Thoracic aorta (tissue), 2 donors: Measurements from ENCODE around the gene UBR3. TPM values are rescaled to one million over a fixed set of nuclear protein-coding genes. Genes with fewer than 3 reads are reported as not detected.

Experiments
- ATAC-seq: fragments of 150-250 bp; one replicate; pipeline ENCODE4 v1.8.0; 2017; ENCODE audit warnings: low read depth; ENCODE audit not compliant: insufficient number of reproducible peaks, low FRiP score
- DNase-seq: peaks from one replicate; pipeline ENCODE4 v3.0.0-alpha.2; 2020; ENCODE audit warnings: low spot score
- H3K27ac ChIP-seq, 2 donors: fragments of 200-600 bp; sonication (generic); 1 replicate in 1 of 2; 2 replicates in 1 of 2; pipeline ENCODE4 v1.5.1; 2016; ENCODE audit warnings: mild to moderate bottlenecking in 2 of 2, moderate library complexity in 2 of 2
- H3K27me3 ChIP-seq: fragments of 200-600 bp; sonication (generic); replicated peaks from 2 replicates; pipeline ENCODE4 v1.6.0; 2016; ENCODE audit warnings: mild to moderate bottlenecking; ENCODE audit not compliant: insufficient read depth
- H3K36me3 ChIP-seq: fragments of 200-600 bp; sonication (generic); one replicate; pipeline ENCODE4 v1.5.1; 2016
- H3K4me1 ChIP-seq, 2 donors: fragments of 200-600 bp; sonication (generic); 1 replicate in 1 of 2; 2 replicates in 1 of 2; pipeline versions ENCODE4 v1.5.1 to v1.6.0; 2016; ENCODE audit warnings: low read depth in 2 of 2, mild to moderate bottlenecking in 1 of 2; ENCODE audit not compliant: control insufficient read depth in 1 of 2
- H3K4me3 ChIP-seq: fragments of 200-600 bp; sonication (generic); 2 replicates; pipeline ENCODE4 v1.5.1; 2016; ENCODE audit warnings: mild to moderate bottlenecking
- H3K9me3 ChIP-seq: fragments of 200-600 bp; sonication (generic); 2 replicates; pipeline ENCODE4 v1.5.1; 2016
- CTCF ChIP-seq: fragments of 200-600 bp; sonication (generic); IDR thresholded peaks from one replicate; pipeline ENCODE4 v1.5.1; 2019; ENCODE audit warnings: antibody characterized with exemption
- total RNA-seq, 2 donors: library from RNA; depleted of rRNA; stranded (reverse); fragments of >200 nt; gene quantifications; one replicate each; pipeline versions ENCODE4 v1.1.0 to v1.2.3, GENCODE V29; 2016

Gene UBR3
- total RNA-seq, 2 donors from 2014 or later, result 62.1 to 98.6 TPM

- no peak for ATAC-seq
- H3K4me3 ChIP-seq, result no peak overlapping the region
- no peaks in the 10 kb centered on the region for H3K36me3 ChIP-seq
- H3K4me1 ChIP-seq, result no peaks in the 10 kb centered on the region
- H3K27me3 ChIP-seq, result no peaks in the 10 kb centered on the region
- no peak for TF ChIP-seq CTCF
- H3K9me3 ChIP-seq, result no peaks in the 10 kb centered on the region
- H3K27ac ChIP-seq, result no peak overlapping the region
- DNase-seq, result no peak
These were observed 263.0 kb downstream of the UBR3 start for GRCh38 chr2:170090229-170090628.

- Histone ChIP-seq H3K27me3 (no peaks in the 10 kb centered on the region), H3K27ac (no peak overlapping the region), H3K4me1 (no peaks in the 10 kb centered on the region), H3K36me3 (no peaks in the 10 kb centered on the region), H3K4me3 (no peak overlapping the region), H3K9me3 (no peaks in the 10 kb centered on the region)
- ATAC-seq (no peak), DNase-seq (no peak)
- no peak for TF ChIP-seq CTCF
These were observed 264.2 kb downstream of the UBR3 start for GRCh38 chr2:170091436-170091835.

- Histone ChIP-seq H3K27me3 (no peaks in the 10 kb centered on the region), H3K4me1 (no peaks in the 10 kb centered on the region), H3K4me3 (no peak overlapping the region), H3K9me3 (no peaks in the 10 kb centered on the region), H3K27ac (no peak overlapping the region), H3K36me3 (no peaks in the 10 kb centered on the region)
- DNase-seq, result no peak
- no peak for ATAC-seq
- TF ChIP-seq CTCF, result no peak
These were observed 265.3 kb downstream of the UBR3 start for GRCh38 chr2:170092436-170093060.

- ATAC-seq, result no peak
- Histone ChIP-seq H3K27me3 (no peaks in the 10 kb centered on the region), H3K9me3 (no peaks in the 10 kb centered on the region), H3K4me3 (no peak overlapping the region), H3K4me1 (no peaks in the 10 kb centered on the region), H3K36me3 (no peaks in the 10 kb centered on the region), H3K27ac (no peak overlapping the region)
- DNase-seq, result no peak
- TF ChIP-seq CTCF, result no peak
These were observed 268.1 kb downstream of the UBR3 start for GRCh38 chr2:170095380-170095779.

- Histone ChIP-seq H3K27me3 (no peaks in the 10 kb centered on the region), H3K4me1 (no peaks in the 10 kb centered on the region), H3K36me3 (no peaks in the 10 kb centered on the region), H3K4me3 (no peak overlapping the region), H3K9me3 (no peaks in the 10 kb centered on the region), H3K27ac (no peak overlapping the region)
- no peak for TF ChIP-seq CTCF
- ATAC-seq (no peak), DNase-seq (no peak)
These were observed 271.5 kb downstream of the UBR3 start for GRCh38 chr2:170098626-170099312.
